Astrocyte (in vitro differentiated cells and primary cell): ENCODE results near the gene PTMS. TPM values are rescaled to one million over a fixed set of nuclear protein-coding genes. Genes with fewer than 3 reads are reported as not detected.
A peak's percentile ranks its signal among the peaks of the same experiment; 100 is the strongest.

Experiments
- DNase-seq: peaks from one replicate; pipeline ENCODE4 v3.0.0-alpha.2; 2010; ENCODE audit warnings: low read depth
- FAIRE-seq: peaks from 2 replicates; lab custom pipeline; 2011; peaks lifted over from hg19 to GRCh38; lab: Jason Lieb, UNC
- H2AFZ ChIP-seq: 2 replicates; pipeline ENCODE4 v1.6.0; 2012; ENCODE audit warnings: low read depth, low read length, inconsistent platforms
- H3K27ac ChIP-seq: 2 replicates; pipeline ENCODE4 v1.5.1; 2011; ENCODE audit warnings: low read depth, low read length, inconsistent platforms
- H3K27me3 ChIP-seq: 2 replicates; pipeline ENCODE4 v1.6.0; 2011; ENCODE audit warnings: low read length, inconsistent platforms; ENCODE audit not compliant: insufficient read depth
- H3K36me3 ChIP-seq: 2 replicates; pipeline ENCODE4 v1.5.1; 2011; ENCODE audit warnings: low read length, inconsistent platforms; ENCODE audit not compliant: insufficient read depth
- H3K4me1 ChIP-seq: 2 replicates; pipeline ENCODE4 v1.5.1; 2011; ENCODE audit warnings: low read length, inconsistent platforms; ENCODE audit not compliant: insufficient read depth
- H3K4me2 ChIP-seq: 2 replicates; pipeline ENCODE4 v1.6.0; 2012; ENCODE audit warnings: low read length, inconsistent platforms
- H3K4me3 ChIP-seq: 2 replicates; pipeline ENCODE4 v1.5.1; 2011; ENCODE audit warnings: low read depth, mild to moderate bottlenecking, low read length, inconsistent platforms; ENCODE audit not compliant: insufficient read depth
- H3K79me2 ChIP-seq: 2 replicates; pipeline ENCODE4 v1.6.0; 2012; ENCODE audit warnings: mild to moderate bottlenecking, low read length, inconsistent platforms; ENCODE audit not compliant: insufficient read depth
- H3K9ac ChIP-seq: 2 replicates; pipeline ENCODE4 v1.6.0; 2012; ENCODE audit warnings: mild to moderate bottlenecking, low read length, inconsistent platforms
- H3K9me3 ChIP-seq: 2 replicates; pipeline ENCODE4 v1.5.1; 2012; ENCODE audit warnings: low read depth, mild to moderate bottlenecking, low read length, inconsistent platforms; ENCODE audit not compliant: insufficient read depth
- H4K20me1 ChIP-seq: 2 replicates; pipeline ENCODE4 v1.6.0; 2012; ENCODE audit warnings: low read length, inconsistent platforms; ENCODE audit not compliant: insufficient read depth
- H3K27ac Mint-ChIP-seq: one replicate; pipeline ENCODE4 v1.8.0; 2021; ENCODE audit warnings: mild to moderate bottlenecking, mixed read lengths; ENCODE audit not compliant: unreplicated experiment
- H3K27me3 Mint-ChIP-seq: one replicate; pipeline ENCODE4 v1.8.0; 2021; ENCODE audit warnings: low read depth, mixed read lengths; ENCODE audit not compliant: unreplicated experiment
- H3K36me3 Mint-ChIP-seq: one replicate; pipeline ENCODE4 v1.8.0; 2021; ENCODE audit warnings: low read depth, mixed read lengths; ENCODE audit not compliant: unreplicated experiment
- H3K4me1 Mint-ChIP-seq: one replicate; pipeline ENCODE4 v1.8.0; 2021; ENCODE audit warnings: low read depth, mixed read lengths; ENCODE audit not compliant: unreplicated experiment
- H3K4me3 Mint-ChIP-seq: one replicate; pipeline ENCODE4 v1.8.0; 2021; ENCODE audit warnings: mild to moderate bottlenecking, moderate library complexity, mixed read lengths; ENCODE audit not compliant: unreplicated experiment
- H3K9me3 Mint-ChIP-seq: one replicate; pipeline ENCODE4 v1.8.0; 2021; ENCODE audit warnings: mild to moderate bottlenecking, mixed read lengths; ENCODE audit not compliant: unreplicated experiment
- CTCF ChIP-seq: IDR thresholded peaks from 2 replicates; pipeline ENCODE4 v1.5.1; 2011; ENCODE audit warnings: low read depth, mild to moderate bottlenecking, inconsistent platforms, low read length, moderate library complexity; ENCODE audit not compliant: insufficient read depth
- EZH2 ChIP-seq: IDR thresholded peaks from 2 replicates; pipeline ENCODE4 v1.6.1; 2012; ENCODE audit warnings: mild to moderate bottlenecking, low read length, inconsistent platforms; ENCODE audit not compliant: insufficient read depth
- total RNA-seq: library from RNA; stranded (reverse); gene quantifications from 2 replicates; pipeline ENCODE4 v1.2.1, GENCODE V29; 2021

PTMS gene
- total RNA-seq, 1 donor from 2014 or later = 510 TPM

- no peak for FAIRE-seq
- H3K79me2 ChIP-seq = no peaks in the 10 kb centered on the region
- H3K4me1 Mint-ChIP-seq = peaks cover 9% of the 10 kb centered on the region
These were observed 11.2 kb downstream of the PTMS start for GRCh38 chr12:6777386-6777785.

GRCh38 chr12:6778217-6778573 is 12.0 kb downstream of the PTMS start:
- Mint-ChIP-seq H3K9me3 (peaks cover 2% of the 10 kb centered on the region), H3K4me1 (peaks cover 9% of the 10 kb centered on the region), H3K4me3 (peak overlapping the region; percentile 77), H3K27me3 (peaks cover 40% of the 10 kb centered on the region), H3K36me3 (peaks cover 18% of the 10 kb centered on the region), H3K27ac (no peak overlapping the region)
- peak overlapping the region; percentile 61 for H3K9ac ChIP-seq
- TF ChIP-seq EZH2 = no peak
- no peak for TF ChIP-seq CTCF
- peak overlapping the region; percentile 91 for H3K4me2 ChIP-seq
- H3K36me3 ChIP-seq = peaks cover 4% of the 10 kb centered on the region
- H3K27me3 ChIP-seq = no peaks in the 10 kb centered on the region
- peaks cover 6% of the 10 kb centered on the region for H3K4me1 ChIP-seq
- no peaks in the 10 kb centered on the region for H3K79me2 ChIP-seq
- FAIRE-seq = no peak
- peak overlapping the region; percentile 45 for H3K4me3 ChIP-seq
- H3K27ac ChIP-seq = no peak overlapping the region
- peak overlapping the region; percentile 66 for H2AFZ ChIP-seq
- no peak for DNase-seq
- no peaks in the 10 kb centered on the region for H4K20me1 ChIP-seq
- no peaks in the 10 kb centered on the region for H3K9me3 ChIP-seq

More at GRCh38 chr12:6777386-6777785, 11.2 kb downstream of the PTMS start:
- Mint-ChIP-seq H3K36me3 (peaks cover 18% of the 10 kb centered on the region), H3K4me3 (no peak overlapping the region), H3K9me3 (peaks cover 2% of the 10 kb centered on the region), H3K27ac (no peak overlapping the region), H3K27me3 (peaks cover 39% of the 10 kb centered on the region)
- peaks cover 4% of the 10 kb centered on the region for H3K36me3 ChIP-seq
- H4K20me1 ChIP-seq = no peaks in the 10 kb centered on the region
- no peak overlapping the region for H3K9ac ChIP-seq
- H3K27me3 ChIP-seq = no peaks in the 10 kb centered on the region
- H3K4me3 ChIP-seq = no peak overlapping the region
- peaks cover 6% of the 10 kb centered on the region for H3K4me1 ChIP-seq
- DNase-seq = no peak
- H2AFZ ChIP-seq = no peak overlapping the region
- H3K27ac ChIP-seq = no peak overlapping the region
- TF ChIP-seq EZH2 (no peak), CTCF (no peak)
- H3K9me3 ChIP-seq = no peaks in the 10 kb centered on the region
- no peak overlapping the region for H3K4me2 ChIP-seq

- Histone ChIP-seq H2AFZ (peak overlapping the region; percentile 66), H3K4me1 (peaks cover 6% of the 10 kb centered on the region), H3K4me3 (peak overlapping the region; percentile 45), H3K4me2 (peak overlapping the region; percentile 91), H4K20me1 (no peaks in the 10 kb centered on the region), H3K36me3 (peaks cover 4% of the 10 kb centered on the region), H3K9me3 (no peaks in the 10 kb centered on the region), H3K27me3 (no peaks in the 10 kb centered on the region), H3K9ac (peak overlapping the region; percentile 61), H3K27ac (no peak overlapping the region), H3K79me2 (no peaks in the 10 kb centered on the region)
- Mint-ChIP-seq H3K27ac (peak overlapping the region; percentile 69), H3K4me3 (peak overlapping the region; percentile 77), H3K36me3 (peaks cover 16% of the 10 kb centered on the region), H3K9me3 (peaks cover 4% of the 10 kb centered on the region), H3K27me3 (peaks cover 41% of the 10 kb centered on the region), H3K4me1 (peaks cover 9% of the 10 kb centered on the region)
- DNase-seq = peak; percentile 82
- TF ChIP-seq EZH2 = no peak
- TF ChIP-seq CTCF = peak; percentile 81
- peak; percentile 13 for FAIRE-seq
These were observed 12.7 kb downstream of the PTMS start for GRCh38 chr12:6778574-6779550.
